NCI-H345 (cell line): ENCODE data around the gene GSTO2.

Experiments used
- DNase-seq: peaks from one replicate; lab custom pipeline; 2025; lab: John Stamatoyannopoulos, UW

Gene GSTO2

GRCh38 chr10:104340111-104340526 is 71.1 kb downstream of the GSTO2 start:
- no peak for DNase-seq

GRCh38 chr10:104340641-104341040 is 71.7 kb downstream of the GSTO2 start:
- DNase-seq = no peak

- no peak for DNase-seq
These were observed 74.0 kb downstream of the GSTO2 start for GRCh38 chr10:104342941-104343411.

- no peak for DNase-seq
These were observed 75.2 kb downstream of the GSTO2 start for GRCh38 chr10:104344219-104344618.

DNA sequence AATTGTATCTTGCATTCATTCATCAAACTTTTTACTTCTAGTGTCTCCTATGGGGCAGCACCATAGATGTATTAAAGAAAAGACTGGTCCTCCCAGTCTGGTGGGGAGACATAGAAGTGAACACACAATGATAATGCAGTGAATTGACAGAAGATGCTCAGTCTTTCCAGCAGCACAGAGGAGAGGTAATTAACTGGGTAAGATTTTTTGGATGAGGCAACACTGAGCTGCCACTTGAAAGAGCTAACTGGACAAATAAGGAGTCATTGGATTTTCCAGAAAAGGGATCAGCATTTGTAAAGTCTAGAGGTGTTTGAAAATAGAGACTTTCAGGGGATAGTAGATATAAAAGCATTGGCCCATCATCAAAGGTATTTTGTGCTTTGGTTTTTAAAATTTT is 76.5 kb downstream of the GSTO2 start:
- no peak for DNase-seq

DNA sequence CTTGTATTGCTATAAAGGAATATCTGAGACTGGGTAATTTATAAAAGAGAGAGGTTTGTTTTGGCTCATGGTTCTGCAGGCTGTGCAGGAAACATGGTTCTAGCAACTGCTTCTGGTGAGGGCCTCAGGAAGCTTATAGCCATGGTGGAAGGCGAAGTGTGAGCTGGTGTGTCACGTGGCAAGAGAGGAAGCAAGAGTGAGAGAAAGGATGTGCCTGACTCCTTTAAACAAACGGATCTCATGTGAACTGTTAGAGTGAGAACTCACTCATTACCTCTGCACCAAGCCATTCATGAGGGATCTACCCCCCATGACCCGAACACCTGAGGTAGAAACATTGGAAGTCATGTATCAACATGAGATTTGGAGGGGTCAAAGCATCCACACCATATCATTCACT is 77.0 kb downstream of the GSTO2 start:
- no peak for DNase-seq

- no peak for DNase-seq
These were observed 78.5 kb downstream of the GSTO2 start for GRCh38 chr10:104347295-104348045.

DNA sequence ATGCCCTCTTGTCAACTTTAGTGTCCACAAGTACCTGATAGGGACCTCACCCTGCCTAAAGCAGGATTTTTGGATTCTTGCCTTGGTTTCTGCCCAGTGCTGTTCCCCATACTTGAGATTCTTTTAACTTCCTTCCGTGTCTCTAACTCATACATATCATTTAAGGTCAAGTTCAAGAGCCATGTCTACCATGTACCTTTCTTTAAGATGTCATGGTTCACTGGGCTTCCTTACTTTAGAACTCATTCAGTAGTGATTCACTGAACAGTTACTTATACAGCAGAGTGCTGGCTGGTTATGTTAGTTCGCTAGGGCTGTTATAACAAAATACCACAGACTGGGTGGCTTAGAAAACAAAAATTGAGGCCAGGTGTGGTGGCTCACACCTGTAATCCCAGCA is 79.6 kb downstream of the GSTO2 start:
- no peak for DNase-seq

GRCh38 chr10:104349623-104350126 is 80.7 kb downstream of the GSTO2 start:
- DNase-seq = no peak

DNA sequence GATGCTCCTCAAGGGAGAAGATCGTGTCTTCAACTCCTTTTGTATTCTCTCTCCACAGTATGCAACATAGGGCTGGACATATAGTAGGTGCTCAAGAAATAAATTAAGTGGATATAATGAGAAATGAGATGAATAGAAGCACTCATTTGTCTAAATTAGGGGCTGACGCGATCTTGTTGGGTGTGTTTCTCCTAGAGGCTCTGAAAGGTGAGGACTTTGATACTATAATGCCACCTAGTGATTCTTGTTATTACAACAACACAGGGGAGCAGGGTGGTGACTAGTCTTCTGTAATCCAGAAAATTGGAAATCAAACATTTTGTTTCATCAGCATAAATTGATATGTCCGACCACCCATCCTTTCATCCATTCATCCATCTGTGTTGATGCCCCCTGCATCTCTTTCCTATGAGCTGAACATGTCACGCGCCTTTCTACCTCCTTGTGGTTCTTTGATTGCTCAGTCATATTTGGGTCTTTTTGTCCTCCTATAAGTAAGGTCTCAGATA is 81.2 kb downstream of the GSTO2 start:
- DNase-seq = peak; percentile 61

DNA sequence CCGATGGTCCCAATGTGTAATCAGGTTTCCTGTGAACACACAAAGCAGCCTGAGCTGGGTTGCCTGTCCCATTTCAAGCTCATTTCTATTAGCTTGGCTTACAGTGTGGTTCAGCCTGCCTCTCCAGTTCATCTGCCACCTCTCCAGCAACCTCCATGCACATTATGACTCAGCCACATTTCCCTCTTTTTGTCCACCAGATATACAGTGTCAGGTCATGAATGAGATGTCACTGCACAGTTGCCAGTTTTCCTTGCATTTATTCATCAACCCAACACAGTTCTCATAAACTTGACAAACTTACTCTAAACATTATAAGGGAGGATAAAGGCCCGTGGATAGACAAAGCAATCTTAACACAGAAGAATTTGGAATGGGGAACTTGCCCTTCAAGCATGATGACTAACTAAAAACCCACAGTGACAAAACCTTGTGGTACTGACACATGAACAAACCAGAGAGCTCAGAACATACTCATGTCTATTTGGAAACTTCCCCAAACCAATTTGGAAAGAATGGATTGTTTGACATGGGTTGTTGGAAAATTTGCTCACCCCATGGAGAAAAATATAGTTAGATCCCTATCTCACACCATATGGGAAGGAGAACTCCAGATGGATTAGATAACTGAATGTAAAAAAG is 82.2 kb downstream of the GSTO2 start:
- no peak for DNase-seq

- DNase-seq = no peak
These were observed 82.9 kb downstream of the GSTO2 start for GRCh38 chr10:104351919-104352318.

DNA sequence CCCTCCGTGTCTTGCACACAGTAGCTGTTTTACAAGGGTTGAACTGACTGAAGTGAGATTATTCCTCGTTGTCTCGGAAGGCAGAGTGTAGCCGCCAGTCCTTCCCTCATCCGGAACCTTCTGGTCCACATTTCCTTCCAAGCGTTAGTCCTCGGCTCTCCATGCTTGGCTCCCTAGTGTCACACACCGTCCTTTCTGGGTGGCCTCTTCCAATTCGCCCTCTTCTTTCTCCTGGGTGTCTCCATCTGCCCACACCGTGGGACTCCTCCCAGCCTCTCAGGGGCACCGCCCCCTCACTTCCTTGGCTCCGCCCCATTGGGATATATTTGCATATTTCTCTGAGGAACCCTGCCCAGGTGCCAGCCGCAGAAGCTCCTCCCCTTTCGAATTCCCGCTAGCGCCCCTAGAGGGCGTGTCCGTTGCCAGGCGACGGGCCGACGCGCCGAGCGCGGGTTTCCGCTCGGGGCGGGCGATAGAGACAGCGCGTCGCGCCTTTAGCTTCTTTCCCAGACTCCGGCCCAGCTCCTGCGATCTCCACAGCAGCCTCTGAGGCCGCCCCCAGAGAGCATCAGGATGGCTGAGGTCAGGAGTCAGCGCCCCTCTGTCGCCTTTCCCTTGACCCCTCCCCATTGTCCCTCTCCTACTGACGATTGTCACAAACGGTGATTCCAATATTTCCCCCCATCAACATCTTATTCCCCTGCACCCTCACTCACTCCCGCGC is 84.5 kb downstream of the GSTO2 start, which contains the start of gene CFAP58:
TSS of gene CFAP58 (plus strand) at position 509 of the 724 bp plus-strand sequence. CDS start at position 574, 65 bp downstream.
- DNase-seq = peak; percentile 93
